Lung (tissue), 12 donors: Measurements from ENCODE around the gene NBEA. TPM values are rescaled to one million over a fixed set of nuclear protein-coding genes. Genes with fewer than 3 reads are reported as not detected.
"Not testable (repeated sequence)": the region's sequence is repeated elsewhere in the genome, so short reads cannot be mapped to it uniquely, and the experiment has no call there.

Experiments used
- ATAC-seq: fragments of 200-7000 bp; cut with Tn5 transposase; one replicate; pipeline ENCODE4 v1.9.1; 2020; ENCODE audit warnings: moderate number of reproducible peaks; ENCODE audit not compliant: insufficient read depth, low FRiP score
- DNase-seq, 3 donors: peaks; one replicate each; pipeline ENCODE4 v3.0.0-alpha.2; 2013 to 2017
- H3K27ac ChIP-seq, 2 donors: one replicate each; pipeline ENCODE4 v1.5.1; 2013; ENCODE audit warnings: mild to moderate bottlenecking in 2 of 2, moderate library complexity in 2 of 2, control low read depth in 1 of 2, inconsistent platforms in 1 of 2, low read depth in 1 of 2, low read length in 1 of 2
- H3K27me3 ChIP-seq, 3 donors: one replicate each; pipeline ENCODE4 v1.5.1; 2013; ENCODE audit warnings: low read length in 2 of 3; ENCODE audit not compliant: control insufficient read depth in 3 of 3, insufficient read depth in 3 of 3
- H3K36me3 ChIP-seq, 4 donors: one replicate each; pipeline ENCODE4 v1.5.1; 2013; ENCODE audit warnings: low read length in 4 of 4, mild to moderate bottlenecking in 1 of 4, moderate library complexity in 1 of 4; ENCODE audit not compliant: control insufficient read depth in 4 of 4, insufficient read depth in 4 of 4
- H3K4me1 ChIP-seq, 5 donors: one replicate each; pipeline ENCODE4 v1.5.1; 2013; ENCODE audit warnings: low read length in 5 of 5, mild to moderate bottlenecking in 2 of 5, moderate library complexity in 1 of 5; ENCODE audit not compliant: control insufficient read depth in 5 of 5, insufficient read depth in 5 of 5
- H3K4me3 ChIP-seq: one replicate; pipeline ENCODE4 v1.5.1; 2013; ENCODE audit warnings: mild to moderate bottlenecking, control low read depth, moderate library complexity
- H3K9ac ChIP-seq, 2 donors: one replicate each; pipeline ENCODE4 v1.5.1; 2013; ENCODE audit warnings: low read length in 2 of 2, control low read depth in 1 of 2; ENCODE audit not compliant: insufficient read depth in 1 of 2
- H3K9me3 ChIP-seq, 4 donors: one replicate each; pipeline ENCODE4 v1.5.1; 2013; ENCODE audit warnings: low read length in 3 of 4, mild to moderate bottlenecking in 1 of 4, moderate library complexity in 1 of 4; ENCODE audit not compliant: control insufficient read depth in 4 of 4, insufficient read depth in 3 of 4
- CTCF ChIP-seq: IDR thresholded peaks from 2 replicates; pipeline ENCODE4 v1.5.1; 2012; ENCODE audit warnings: mild to moderate bottlenecking; ENCODE audit errors: control extremely low read depth, extremely low read depth
- WGBS, 2 donors: extraction: QIAGEN DNeasy Blood & Tissue Kit; methylation state at CpG; one replicate each; pipeline ENCODE4 v1.1.7; 2013; 5-methylcytosine and 5-hydroxymethylcytosine counted together
- polyA plus RNA-seq, 2 donors: library from polyadenylated mRNA; stranded (reverse); fragments of 200-250 nt; gene quantifications; one replicate each; pipeline ENCODE4 v1.2.1, GENCODE V29; 2013
- total RNA-seq, 2 donors: library from RNA; depleted of rRNA in 1 of 2; stranded (reverse); fragments of >200 nt in 1 of 2; gene quantifications; one replicate each; pipeline ENCODE4 v1.2.1, GENCODE V29; 2014 to 2021
- donor health status: control.
- donor health status: control.
- donor health status: Bipolar disorder and iron deficiency.
- donor health status: healthy.
- donor health status: DM: yes; HTN: yes; CAD: no.

Gene NBEA
- total and polyA plus RNA-seq, 4 donors: 1.6 to 26.5 (median 5.3) TPM

DNA sequence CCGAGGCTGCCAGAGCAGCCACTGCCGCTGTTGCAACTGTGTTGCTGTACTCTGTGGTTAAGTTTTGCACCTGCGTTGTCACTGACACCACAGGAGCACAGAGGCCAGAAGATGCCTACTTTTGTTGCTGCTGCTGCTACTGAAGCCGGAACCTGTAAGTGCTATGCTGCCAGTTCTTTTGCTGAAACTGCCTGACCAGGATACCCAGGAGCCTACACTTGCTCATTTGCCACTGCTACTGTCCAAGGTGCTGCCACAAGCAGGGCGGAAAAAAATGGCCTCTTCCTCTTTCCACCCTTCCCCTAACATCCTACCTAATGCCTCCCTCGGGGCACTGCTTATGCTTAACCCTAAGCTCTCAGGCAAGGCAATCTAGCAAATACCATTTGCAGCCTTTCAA, 29.0 kb upstream of the NBEA start:
- no peak overlapping the region for H3K4me3 ChIP-seq
- no peak for TF ChIP-seq CTCF
- no peaks in the 10 kb centered on the region for H3K36me3 ChIP-seq
- peak in 1 of 3 donors; percentile 41 for DNase-seq
- H3K4me1 ChIP-seq: no peaks in the 10 kb centered on the region
- WGBS, 2 donors: 38 to 42% methylated on average over 6 of the region's 6 CpGs
- no peak overlapping the region for H3K27ac ChIP-seq
- no peaks in the 10 kb centered on the region for H3K9me3 ChIP-seq
- H3K9ac ChIP-seq: no peak overlapping the region
- no peak for ATAC-seq
- H3K27me3 ChIP-seq: peaks cover 0 to 2% (median 0%) of the 10 kb centered on the region in 3 donors

DNA sequence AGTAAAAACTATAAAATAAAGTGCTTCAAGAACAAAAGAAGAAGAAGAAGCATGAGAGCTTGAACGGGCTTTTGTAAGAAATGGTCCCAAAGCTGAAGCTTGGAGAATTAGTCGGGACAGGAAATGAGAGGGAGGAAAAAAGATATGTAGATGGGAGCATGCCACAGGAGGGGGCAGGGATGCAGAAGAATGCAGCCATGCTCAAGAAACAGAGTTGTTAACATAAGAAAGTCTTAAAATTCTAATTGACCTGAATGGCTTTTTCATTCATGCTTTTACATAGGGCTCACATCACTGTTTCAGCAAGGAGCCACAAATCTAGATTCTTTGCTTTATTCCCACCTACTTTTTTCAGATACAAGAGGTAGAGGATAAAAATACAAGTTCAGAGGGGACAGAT, 27.7 kb upstream of the NBEA start:
- Histone ChIP-seq H3K27me3 (no peaks in the 10 kb centered on the region), H3K36me3 (no peaks in the 10 kb centered on the region), H3K4me1 (no peaks in the 10 kb centered on the region), H3K9me3 (no peaks in the 10 kb centered on the region), H3K27ac (no peak overlapping the region), H3K4me3 (no peak overlapping the region), H3K9ac (no peak overlapping the region)
- TF ChIP-seq CTCF: no peak
- ATAC-seq (no peak), DNase-seq (no peak)
- WGBS, 2 donors: 4 to 5% methylated on average over 2 of the region's 2 CpGs

DNA sequence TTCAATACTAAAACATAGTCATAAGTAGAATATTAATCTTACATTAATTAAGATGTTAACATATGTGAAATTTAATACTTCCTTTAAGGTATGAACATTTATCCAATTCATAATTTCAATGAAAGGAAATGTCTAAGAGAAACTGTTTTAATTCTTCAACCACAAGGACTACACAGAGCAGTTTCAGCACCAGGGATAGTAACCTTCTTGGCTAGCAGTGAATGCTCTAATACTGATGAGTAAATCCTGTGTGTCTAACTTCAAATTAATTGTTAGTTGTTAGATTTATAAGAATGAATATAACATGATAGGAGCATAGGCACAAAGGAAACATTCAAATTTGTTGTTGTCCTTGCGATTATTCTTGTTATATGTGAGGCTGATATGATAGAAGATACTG, 15.6 kb upstream of the NBEA start:
- H3K27ac ChIP-seq: no peak overlapping the region
- no peak for ATAC-seq
- no peaks in the 10 kb centered on the region for H3K36me3 ChIP-seq
- H3K4me3 ChIP-seq: no peak overlapping the region
- no peaks in the 10 kb centered on the region for H3K9me3 ChIP-seq
- H3K9ac ChIP-seq: no peak overlapping the region
- no peaks in the 10 kb centered on the region for H3K4me1 ChIP-seq
- no peak for TF ChIP-seq CTCF
- peak; percentile 17 to 86 (median 54) for DNase-seq
- 80 to 81% methylated on average over 1 of the region's 1 CpG for WGBS, 2 donors
- no peaks in the 10 kb centered on the region for H3K27me3 ChIP-seq

DNA sequence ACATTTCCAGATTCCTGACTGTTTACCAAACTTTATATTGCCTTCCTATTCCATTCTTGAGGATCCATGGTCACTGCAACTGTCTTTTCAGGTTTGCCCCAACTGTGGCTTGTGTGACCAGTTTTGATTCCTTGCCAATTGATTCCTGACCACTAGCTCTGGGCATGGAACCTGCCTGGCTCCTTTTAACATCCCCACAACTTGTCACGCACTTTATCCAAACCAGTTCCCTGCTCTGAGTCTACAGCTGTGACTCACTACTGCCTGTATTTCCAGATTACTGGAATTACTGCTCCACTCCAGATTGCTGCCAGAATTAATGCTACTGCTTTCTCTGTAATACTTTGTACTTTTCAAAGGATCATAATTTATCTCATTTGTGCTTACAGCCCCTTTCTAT, 13.4 kb upstream of the NBEA start:
- H3K9ac ChIP-seq, DNase-seq, H3K4me3 ChIP-seq, H3K9me3 ChIP-seq, H3K36me3 ChIP-seq, H3K4me1 ChIP-seq, H3K27ac ChIP-seq, H3K27me3 ChIP-seq, ATAC-seq: not testable (repeated sequence)
- 80 to 88% methylated on average over 1 of the region's 1 CpG for WGBS, 2 donors
